IPS DF 6.9 (cell line): ENCODE data around the gene XYLT1.

Experiments used
- DNase-seq: peaks from one replicate; pipeline ENCODE4 v3.0.0-alpha.2; 2013; ENCODE audit warnings: low read depth, low spot score
- H3K27ac ChIP-seq: one replicate; pipeline ENCODE4 v1.5.1; 2013; ENCODE audit warnings: low read length, control low read depth
- H3K27me3 ChIP-seq: 2 replicates; pipeline ENCODE4 v1.6.1; 2013; ENCODE audit warnings: mild to moderate bottlenecking, low read length; ENCODE audit not compliant: control insufficient read depth, insufficient read depth
- H3K36me3 ChIP-seq: 2 replicates; pipeline ENCODE4 v1.6.1; 2013; ENCODE audit warnings: low read length; ENCODE audit not compliant: control insufficient read depth, insufficient read depth
- H3K4me1 ChIP-seq: 2 replicates; pipeline ENCODE4 v1.6.1; 2013; ENCODE audit warnings: low read length; ENCODE audit not compliant: control insufficient read depth, insufficient read depth
- H3K4me3 ChIP-seq: 2 replicates; pipeline ENCODE4 v1.5.1; 2013; ENCODE audit warnings: mild to moderate bottlenecking, low read length
- H3K9me3 ChIP-seq: 2 replicates; pipeline ENCODE4 v1.6.1; 2013; ENCODE audit warnings: low read length, inconsistent platforms; ENCODE audit not compliant: control insufficient read depth, insufficient read depth
- WGBS: extraction: QIAGEN DNeasy Blood & Tissue Kit; methylation state at CpG from one replicate; pipeline ENCODE4 v1.1.7; 2013; ENCODE audit warnings: mixed read lengths, missing lambda C conversion rate; ENCODE audit not compliant: insufficient read length, insufficient coverage; 5-methylcytosine and 5-hydroxymethylcytosine counted together

Gene XYLT1

GRCh38 chr16:17367923-17368322 is 102.8 kb downstream of the XYLT1 start:
- H3K4me1 ChIP-seq: peaks cover 6% of the 10 kb centered on the region
- H3K9me3 ChIP-seq: no peaks in the 10 kb centered on the region
- H3K27me3 ChIP-seq: no peaks in the 10 kb centered on the region
- no peak overlapping the region for H3K4me3 ChIP-seq
- no CpG with 5 or more reads among the region's 10 CpGs for WGBS
- no peaks in the 10 kb centered on the region for H3K36me3 ChIP-seq
- H3K27ac ChIP-seq: no peak overlapping the region
- DNase-seq: peak; percentile 70

- Histone ChIP-seq H3K4me1 (peaks cover 6% of the 10 kb centered on the region), H3K9me3 (no peaks in the 10 kb centered on the region), H3K27ac (no peak overlapping the region), H3K4me3 (no peak overlapping the region), H3K27me3 (no peaks in the 10 kb centered on the region), H3K36me3 (no peaks in the 10 kb centered on the region)
- no peak for DNase-seq
- WGBS: no CpG with 5 or more reads among the region's 9 CpGs
Observed at GRCh38 chr16:17367036-17367435, 103.7 kb downstream of the XYLT1 start.

- WGBS: no CpG with 5 or more reads among the region's 8 CpGs
- Histone ChIP-seq H3K4me1 (peaks cover 6% of the 10 kb centered on the region), H3K36me3 (no peaks in the 10 kb centered on the region), H3K4me3 (no peak overlapping the region), H3K27me3 (no peaks in the 10 kb centered on the region), H3K27ac (no peak overlapping the region), H3K9me3 (no peaks in the 10 kb centered on the region)
- no peak for DNase-seq
Observed at GRCh38 chr16:17366299-17366961, 104.3 kb downstream of the XYLT1 start.

- Histone ChIP-seq H3K9me3 (no peaks in the 10 kb centered on the region), H3K27ac (no peak overlapping the region), H3K4me1 (peaks cover 5% of the 10 kb centered on the region), H3K27me3 (no peaks in the 10 kb centered on the region), H3K4me3 (no peak overlapping the region), H3K36me3 (no peaks in the 10 kb centered on the region)
- no peak for DNase-seq
- no CpG with 5 or more reads among the region's 3 CpGs for WGBS
Observed at GRCh38 chr16:17365591-17366298, 105.0 kb downstream of the XYLT1 start.

GRCh38 chr16:17365211-17365541 is 105.6 kb downstream of the XYLT1 start:
- no peak for DNase-seq
- Histone ChIP-seq H3K4me3 (no peak overlapping the region), H3K27ac (no peak overlapping the region), H3K4me1 (peaks cover 3% of the 10 kb centered on the region), H3K9me3 (no peaks in the 10 kb centered on the region), H3K27me3 (no peaks in the 10 kb centered on the region), H3K36me3 (no peaks in the 10 kb centered on the region)
- no CpG with 5 or more reads among the region's 4 CpGs for WGBS

- Histone ChIP-seq H3K36me3 (no peaks in the 10 kb centered on the region), H3K27ac (no peak overlapping the region), H3K4me3 (no peak overlapping the region), H3K27me3 (no peaks in the 10 kb centered on the region), H3K4me1 (peaks cover 2% of the 10 kb centered on the region; the same call in 1 of the 2 replicates), H3K9me3 (no peaks in the 10 kb centered on the region)
- DNase-seq: no peak
- WGBS: no CpG with 5 or more reads among the region's 18 CpGs
Observed at GRCh38 chr16:17364319-17365210, 106.2 kb downstream of the XYLT1 start.

- no peaks in the 10 kb centered on the region for H3K36me3 ChIP-seq
- WGBS: no CpG with 5 or more reads among the region's 4 CpGs
- DNase-seq: no peak
- H3K4me3 ChIP-seq: no peak overlapping the region
- no peak overlapping the region for H3K27ac ChIP-seq
- H3K4me1 ChIP-seq: peaks cover 2% of the 10 kb centered on the region; the same call in 1 of the 2 replicates
- H3K27me3 ChIP-seq: no peaks in the 10 kb centered on the region
- H3K9me3 ChIP-seq: no peaks in the 10 kb centered on the region
Observed at GRCh38 chr16:17362946-17363345, 107.8 kb downstream of the XYLT1 start.

- H3K27me3 ChIP-seq: no peaks in the 10 kb centered on the region
- H3K4me3 ChIP-seq: no peak overlapping the region
- H3K36me3 ChIP-seq: no peaks in the 10 kb centered on the region
- no peaks in the 10 kb centered on the region for H3K9me3 ChIP-seq
- peaks cover 2% of the 10 kb centered on the region; the same call in 1 of the 2 replicates for H3K4me1 ChIP-seq
- no peak for DNase-seq
- H3K27ac ChIP-seq: no peak overlapping the region
- 100% methylated on average over 1 of the region's 5 CpGs for WGBS
Observed at GRCh38 chr16:17362183-17362582, 108.6 kb downstream of the XYLT1 start.

GRCh38 chr16:17360693-17361122 is 110.1 kb downstream of the XYLT1 start:
- Histone ChIP-seq H3K4me3 (no peak overlapping the region), H3K27me3 (no peaks in the 10 kb centered on the region), H3K9me3 (no peaks in the 10 kb centered on the region), H3K27ac (no peak overlapping the region), H3K36me3 (no peaks in the 10 kb centered on the region), H3K4me1 (peaks cover 2% of the 10 kb centered on the region; the same call in 1 of the 2 replicates)
- WGBS: no CpG with 5 or more reads among the region's 7 CpGs
- DNase-seq: no peak

GRCh38 chr16:17359788-17360390 is 110.9 kb downstream of the XYLT1 start:
- Histone ChIP-seq H3K4me1 (peaks cover 2% of the 10 kb centered on the region; the same call in 1 of the 2 replicates), H3K27ac (no peak overlapping the region), H3K9me3 (no peaks in the 10 kb centered on the region), H3K36me3 (no peaks in the 10 kb centered on the region), H3K27me3 (no peaks in the 10 kb centered on the region), H3K4me3 (no peak overlapping the region)
- no peak for DNase-seq
- WGBS: no CpG with 5 or more reads among the region's 5 CpGs
